ENCODE data around the gene PHLDB3. TPM values are rescaled to one million over a fixed set of nuclear protein-coding genes. Genes with fewer than 3 reads are reported as not detected.
A peak's percentile ranks its signal among the peaks of the same experiment; 100 is the strongest.
"Not testable (repeated sequence)": the region's sequence is repeated elsewhere in the genome, so short reads cannot be mapped to it uniquely, and the experiment has no call there.

The PHLDB3 gene
- polyA plus RNA-seq (ENCODE audit: insufficient read length in 10 of 10): 1 to 10 TPM; 1.9 to 5.3 (median 4.1) TPM
- long read RNA-seq, donor 1: 0 reads
- long read RNA-seq, donor 2: 0 reads
- long read RNA-seq, donor 3: 0 reads
- long read RNA-seq, donor 4: 0 reads
- long read RNA-seq, donor 5: 0 reads
- long read RNA-seq, donor 6: 0 reads
- long read RNA-seq, donor 7: 0 reads
- long read RNA-seq, donor 8: 0 reads
- long read RNA-seq, donor 9: 0 reads

DNA sequence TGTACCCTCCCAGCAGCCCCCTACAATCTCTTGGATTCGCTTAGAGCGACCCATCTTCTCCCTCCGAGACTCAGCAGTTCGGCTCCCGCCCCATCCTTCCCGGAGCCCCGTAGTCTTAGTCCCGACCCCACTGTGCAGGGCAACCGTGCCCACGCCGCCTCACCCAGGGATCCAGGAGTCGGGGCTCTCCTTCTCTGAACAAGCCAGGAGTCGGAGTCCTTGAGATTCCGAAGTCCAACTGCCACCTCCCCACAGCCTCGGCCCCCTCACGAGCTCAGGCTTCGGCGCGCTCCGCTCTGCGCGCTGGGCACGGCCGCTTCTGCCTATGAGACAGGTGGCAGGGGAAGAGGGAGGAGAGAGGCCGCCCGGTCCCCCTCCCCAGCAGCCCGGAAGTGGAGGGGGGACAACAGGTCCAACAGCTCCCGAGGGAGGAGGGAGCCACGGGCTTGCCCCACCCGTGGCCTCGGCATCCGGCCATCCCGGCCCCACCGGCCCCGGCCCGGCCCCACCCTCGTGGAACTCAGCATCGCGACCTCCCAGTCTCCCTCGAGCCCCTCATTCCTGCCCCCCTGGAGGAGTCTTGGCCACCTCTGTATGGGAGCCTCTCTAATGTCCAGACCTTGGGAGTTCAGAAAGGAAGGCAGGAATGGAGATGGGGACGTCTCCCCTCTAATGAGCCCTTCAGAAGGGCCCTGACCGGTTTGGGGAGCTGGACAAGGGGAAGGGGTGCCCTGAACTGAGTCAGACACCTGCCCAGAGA, at the start of gene PHLDB3:
Gene PHLDB3 (minus strand): TSS at position 321 of the 760 bp plus-strand sequence. CDS start 628 bp downstream, outside the sequence.
- DNase-seq: peak in 1 of 3 donors; percentile 30

GRCh38 chr19:43553656-43554055, 49.1 kb upstream of the PHLDB3 start:
- no peak for DNase-seq

DNA sequence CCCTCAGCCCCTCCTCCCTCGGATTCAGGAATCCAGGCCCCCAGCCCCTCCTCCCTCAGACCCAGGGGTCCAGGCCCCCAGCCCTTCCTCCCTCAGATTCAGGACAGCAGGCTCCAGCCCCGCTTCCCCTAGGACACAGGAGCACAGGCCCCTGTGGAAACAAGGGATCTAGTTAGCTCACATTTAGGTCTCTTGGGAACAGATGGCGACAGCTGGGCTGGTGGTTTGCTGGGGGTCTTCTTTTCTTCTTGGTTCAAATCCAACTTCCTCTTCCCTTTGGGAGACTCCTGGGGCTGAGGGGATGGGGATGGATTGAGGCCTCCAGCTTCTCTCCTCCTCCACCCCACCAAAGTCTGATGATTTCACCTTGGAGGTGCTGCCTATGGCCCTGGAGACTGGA, 48.1 kb upstream of the PHLDB3 start:
- DNase-seq: no peak

- DNase-seq: no peak
Observed at GRCh38 chr19:43552198-43552450, 47.6 kb upstream of the PHLDB3 start.

GRCh38 chr19:43551399-43552197, 47.1 kb upstream of the PHLDB3 start:
- DNase-seq: no peak

DNA sequence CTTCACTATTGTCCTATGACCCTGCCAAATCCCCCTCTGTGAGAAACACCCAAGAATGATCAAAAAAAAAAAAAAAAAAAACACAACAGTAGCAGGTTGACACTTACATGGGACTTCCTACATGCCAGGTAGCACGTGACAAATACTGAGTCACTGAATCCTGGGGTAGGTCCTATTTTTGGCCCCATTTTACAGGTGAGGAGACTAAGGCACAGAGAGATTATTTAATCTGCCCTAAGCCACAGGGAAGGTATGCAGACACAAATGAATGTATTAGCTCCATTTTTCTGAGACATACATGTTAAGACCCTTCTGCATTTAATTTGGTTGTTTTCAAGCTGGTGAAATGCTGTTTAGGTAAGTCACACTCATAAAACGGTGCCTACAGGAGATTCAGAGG, 44.2 kb upstream of the PHLDB3 start:
- no peak for DNase-seq

DNA sequence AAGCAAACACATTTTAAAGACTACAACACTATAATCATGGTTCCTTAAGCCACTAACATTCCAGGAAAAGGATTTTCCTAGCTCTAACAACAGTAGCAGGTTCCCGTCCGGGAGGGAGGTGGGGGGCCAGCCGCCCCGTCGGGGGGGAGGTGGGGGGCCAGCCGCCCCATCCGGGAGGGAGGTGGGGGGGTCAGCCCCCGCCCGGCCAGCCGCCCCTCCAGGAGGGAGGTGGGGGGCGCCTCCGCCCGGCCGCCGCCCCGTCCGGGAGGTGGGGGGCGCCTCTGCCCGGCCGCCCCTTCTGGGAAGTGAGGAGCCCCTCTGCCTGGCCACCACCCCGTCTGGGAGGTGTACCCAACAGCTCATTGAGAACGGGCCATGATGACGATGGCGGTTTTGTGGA, 43.4 kb upstream of the PHLDB3 start:
- not testable (repeated sequence) for DNase-seq

- no peak for DNase-seq
Observed at GRCh38 chr19:43546581-43546980, 42.0 kb upstream of the PHLDB3 start.

DNA sequence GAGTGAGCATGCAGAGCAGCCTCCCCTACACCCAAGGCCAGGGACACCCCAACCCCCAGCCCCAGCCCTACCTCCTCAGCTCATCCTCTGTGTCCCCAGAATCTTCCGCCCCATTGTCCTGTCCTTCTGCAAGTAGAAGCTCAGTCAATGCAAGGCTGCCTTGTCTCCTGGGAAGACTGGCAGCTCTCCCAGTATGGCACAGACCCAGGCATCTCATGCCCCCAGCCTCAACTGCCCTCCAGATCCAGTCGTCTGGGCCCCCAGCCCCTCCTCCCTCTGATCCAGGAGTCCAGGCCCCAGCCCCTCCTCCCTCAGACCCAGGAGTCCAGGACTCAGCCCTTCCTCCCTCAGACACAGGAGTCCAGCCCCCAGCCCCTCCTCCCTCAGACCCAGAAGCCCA, 41.4 kb upstream of the PHLDB3 start:
- DNase-seq: no peak

- no peak for DNase-seq
Observed at GRCh38 chr19:43545276-43545675, 40.7 kb upstream of the PHLDB3 start.

- no peak for DNase-seq
Observed at GRCh38 chr19:43544077-43544476, 39.5 kb upstream of the PHLDB3 start.

DNA sequence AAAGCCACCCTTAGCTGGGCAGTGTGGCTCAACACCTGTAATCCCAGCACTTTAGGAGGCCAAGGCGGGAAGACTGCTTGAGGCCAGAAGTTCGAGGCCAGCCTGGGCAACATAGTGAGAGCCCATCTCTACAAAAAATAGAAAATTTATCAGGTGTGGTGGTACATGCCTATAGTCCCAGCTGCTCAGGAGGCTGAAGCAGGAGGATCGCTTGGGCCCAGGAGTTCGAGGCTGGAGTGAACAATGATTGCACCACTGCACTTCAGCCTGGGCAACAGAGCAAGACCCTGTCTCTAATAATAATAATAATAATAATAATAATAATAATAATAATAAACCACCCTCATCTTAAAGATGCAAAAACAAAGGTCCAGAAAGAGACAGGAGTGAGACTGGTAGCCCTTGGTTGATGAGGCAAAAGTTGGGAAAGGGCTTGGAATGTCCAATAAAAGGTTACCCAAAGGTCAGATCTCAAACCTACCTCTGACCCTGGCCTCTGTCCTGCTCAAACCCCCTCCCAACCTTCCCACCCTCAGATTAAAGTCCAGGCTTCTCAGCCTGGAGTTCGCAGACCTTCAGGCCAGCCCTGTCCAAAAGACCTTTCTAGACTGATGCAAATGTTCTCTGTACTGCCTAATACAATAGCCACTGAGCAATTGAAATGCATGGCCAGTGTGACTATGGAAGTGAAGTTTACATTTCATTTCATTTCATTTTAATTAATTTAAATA, 37.5 kb upstream of the PHLDB3 start:
- no peak for DNase-seq

DNA sequence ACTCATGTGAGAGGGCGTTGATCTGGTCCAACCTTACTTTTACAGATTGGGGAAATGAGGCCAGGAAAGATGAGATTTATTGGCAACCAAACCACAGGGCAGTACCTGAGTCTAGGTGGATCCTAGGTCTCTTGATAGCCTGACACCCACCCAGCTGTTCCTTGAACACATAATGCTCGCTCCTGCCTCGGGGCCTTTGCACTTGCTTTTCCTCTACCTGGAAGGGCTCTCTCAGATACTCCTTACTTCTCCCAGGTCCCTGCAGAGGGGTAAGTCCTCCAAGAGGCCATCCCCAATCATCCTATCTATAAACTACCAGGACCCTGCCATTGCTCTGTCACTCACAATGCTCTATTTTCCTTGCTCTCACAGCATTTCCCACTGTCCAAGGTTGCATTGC, 35.8 kb upstream of the PHLDB3 start:
- no peak for DNase-seq

DNA sequence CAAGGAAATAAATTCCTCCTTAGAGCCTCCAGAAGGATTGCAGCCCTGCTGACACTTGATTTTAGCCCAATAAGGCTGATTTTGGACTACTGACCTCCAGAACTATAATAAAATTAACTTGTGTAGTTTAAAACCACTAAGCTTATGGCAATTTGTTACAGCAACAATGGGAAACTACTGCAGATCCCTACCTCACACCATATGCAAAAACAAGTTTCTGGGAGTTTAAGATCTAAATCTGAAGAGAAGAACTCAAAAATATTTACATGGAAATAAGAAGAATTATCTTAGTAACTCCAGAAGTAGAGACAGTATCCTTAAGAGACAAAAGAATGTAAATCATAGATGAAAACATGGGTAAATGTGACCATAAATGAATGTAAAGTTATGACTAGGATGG, 34.4 kb upstream of the PHLDB3 start:
- DNase-seq: no peak

DNA sequence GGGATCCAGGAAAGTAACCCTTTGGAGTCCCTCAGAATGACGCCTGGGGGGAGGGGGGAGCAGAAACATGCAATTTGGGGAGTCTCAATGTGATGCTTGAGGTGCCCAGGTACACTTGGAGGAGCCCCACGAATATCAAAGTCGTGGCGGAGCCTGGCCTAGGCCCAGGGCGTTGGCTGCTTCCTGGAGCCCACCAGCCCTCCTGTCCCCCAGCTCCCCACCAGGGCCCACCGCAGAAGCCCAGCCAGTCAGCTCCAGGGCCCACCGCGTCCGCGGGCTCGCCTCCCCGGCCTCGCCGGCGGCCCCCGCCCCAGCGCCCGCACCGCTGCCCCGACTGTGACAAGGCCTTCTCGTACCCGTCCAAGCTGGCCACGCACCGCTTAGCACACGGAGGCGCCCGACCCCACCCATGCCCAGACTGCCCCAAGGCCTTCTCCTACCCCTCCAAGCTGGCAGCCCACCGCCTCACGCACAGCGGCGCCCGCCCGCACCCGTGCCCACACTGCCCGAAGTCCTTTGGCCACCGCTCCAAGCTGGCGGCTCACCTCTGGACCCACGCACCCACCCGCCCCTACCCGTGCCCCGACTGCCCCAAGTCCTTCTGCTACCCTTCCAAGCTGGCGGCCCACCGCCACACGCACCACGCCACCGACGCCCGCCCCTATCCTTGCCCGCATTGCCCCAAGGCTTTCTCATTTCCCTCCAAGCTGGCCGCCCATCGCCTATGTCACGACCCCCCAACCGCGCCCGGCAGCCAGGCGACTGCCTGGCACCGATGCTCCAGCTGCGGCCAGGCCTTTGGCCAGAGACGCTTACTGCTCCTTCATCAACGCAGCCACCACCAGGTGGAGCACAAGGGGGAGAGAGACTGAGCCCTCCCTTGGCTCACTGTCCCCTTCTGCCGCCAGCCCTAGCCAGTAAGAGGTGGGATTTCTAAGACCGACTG, 30.5 kb upstream of the PHLDB3 start:
- DNase-seq: peak in 2 of 3 donors; percentile 73 to 81

DNA sequence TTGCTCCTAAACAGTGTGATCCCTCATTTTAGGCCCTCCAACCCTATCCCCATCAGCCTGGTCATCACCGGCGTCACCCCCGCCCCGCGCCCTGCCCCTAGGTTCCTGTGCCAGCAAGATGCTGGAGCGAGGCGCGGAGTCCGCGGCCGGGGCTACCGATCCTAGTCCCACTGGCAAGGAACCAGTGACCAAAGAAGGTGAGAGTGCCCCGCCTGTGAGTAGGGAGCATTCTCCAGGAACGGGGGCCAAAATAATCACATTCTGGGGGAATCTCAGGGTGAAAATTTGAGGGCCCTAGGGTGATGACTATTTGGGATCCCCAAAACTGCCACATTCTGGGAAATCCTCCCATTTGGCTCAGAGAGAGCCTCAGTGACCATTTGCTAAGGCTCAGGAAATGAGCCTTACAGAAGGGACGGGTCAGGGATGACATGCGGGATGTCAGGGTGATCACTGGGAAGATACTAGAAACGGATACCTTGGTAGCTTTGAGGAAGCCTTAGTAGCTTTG, 29.8 kb upstream of the PHLDB3 start:
- no peak for DNase-seq

- DNase-seq: peak; percentile 99
Observed at GRCh38 chr19:43533546-43534304, 29.2 kb upstream of the PHLDB3 start.

DNA sequence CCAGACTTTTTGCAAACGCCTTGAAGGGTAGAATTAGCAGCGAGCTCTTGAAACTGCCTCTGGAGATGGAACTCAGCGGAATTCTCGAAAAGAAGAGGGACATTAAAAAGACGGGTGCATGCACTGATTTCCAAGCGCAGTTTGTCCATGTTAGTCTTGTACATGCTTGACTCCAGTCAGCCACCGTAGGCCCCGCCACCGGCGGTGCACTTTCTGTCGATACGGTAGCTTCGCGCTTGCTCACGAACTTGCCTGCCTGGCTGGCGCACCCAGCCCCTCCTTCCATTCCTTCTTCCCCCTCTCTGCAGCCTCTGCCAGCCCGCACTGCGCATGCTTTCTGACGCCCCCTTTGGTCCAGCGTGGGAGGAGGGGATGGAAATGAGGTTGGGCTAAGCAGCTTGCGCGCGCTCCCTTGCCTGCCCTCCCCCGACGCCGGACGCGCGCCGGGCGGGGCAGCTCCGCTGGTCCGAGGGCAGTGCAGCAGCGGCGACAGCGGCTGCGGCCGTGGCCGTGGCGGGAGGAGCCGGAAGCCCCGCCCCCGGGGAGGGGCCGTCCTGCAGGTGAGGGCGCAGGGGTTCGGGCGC, 28.5 kb upstream of the PHLDB3 start, which contains the start of gene ZNF575:
Gene ZNF575 (plus strand): TSS at position 227 of the 584 bp plus-strand sequence. CDS start 1,235 bp downstream, outside the sequence.
- peak; percentile 97 to 99 (median 98) for DNase-seq

GRCh38 chr19:43532571-43532961, 28.0 kb upstream of the PHLDB3 start:
- no peak for DNase-seq

All from muscle of back (tissue), 13 donors.